Stimulated activated naive CD8-positive, alpha-beta T cell treated with anti-CD3 and anti-CD28 coated beads, Interleukin-15, Interleukin-2, amounts not matched to agents 100 U/mL and 50 U/mL, for 24 hours (primary cell): ENCODE results near the gene PNCK.
"Not testable (repeated sequence)": the region's sequence is repeated elsewhere in the genome, so short reads cannot be mapped to it uniquely, and the experiment has no call there.

Experiments
- ATAC-seq: fragments of 150-1000 bp; cut with Tn5 transposase; one replicate; pipeline ENCODE4 v1.10.0; 2021
- DNase-seq: peaks from one replicate; pipeline ENCODE4 v3.0.0; 2021

The PNCK gene

GRCh38 chrX:153699210-153699783 is 25.7 kb upstream of the PNCK start:
- not testable (repeated sequence) for DNase-seq, ATAC-seq

- no peak for ATAC-seq
- no peak for DNase-seq
Measured at GRCh38 chrX:153697924-153698865, 24.6 kb upstream of the PNCK start.

DNA sequence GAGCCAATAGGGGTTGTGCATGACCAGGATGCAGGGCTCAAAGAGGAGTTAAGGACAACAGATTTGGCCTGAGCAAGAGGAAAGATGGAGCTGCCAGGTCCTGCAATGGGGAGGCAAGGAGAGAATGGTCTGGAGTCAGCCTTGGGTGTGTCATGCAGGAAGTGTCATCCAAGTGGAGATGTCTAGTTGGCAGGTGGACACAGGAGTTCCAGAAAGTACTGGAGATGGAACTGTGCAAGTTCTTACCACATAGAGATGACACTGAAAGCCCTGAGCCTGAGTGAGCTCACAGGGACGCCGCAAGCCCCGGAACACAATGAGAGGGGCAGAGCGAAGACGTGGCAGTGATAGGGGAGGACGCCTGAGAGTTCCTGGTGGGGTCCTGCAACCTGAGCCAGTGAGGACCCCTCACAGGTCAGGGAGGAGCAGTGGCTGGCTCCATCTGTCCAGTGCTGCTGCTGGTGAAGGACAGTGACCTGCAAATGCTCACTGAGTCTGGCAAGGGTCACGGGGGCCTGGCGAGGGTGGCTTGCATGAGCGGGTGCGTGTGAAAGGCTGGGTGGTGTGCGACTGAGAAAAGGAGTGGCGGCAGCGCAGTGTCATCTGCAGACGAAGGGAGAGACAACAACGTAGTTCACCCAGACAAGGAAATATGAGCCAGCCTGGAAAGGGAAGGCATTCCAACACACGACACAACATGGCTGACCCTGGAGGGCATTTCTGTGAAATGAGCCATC is 23.5 kb upstream of the PNCK start:
- DNase-seq, ATAC-seq: not testable (repeated sequence)

DNA sequence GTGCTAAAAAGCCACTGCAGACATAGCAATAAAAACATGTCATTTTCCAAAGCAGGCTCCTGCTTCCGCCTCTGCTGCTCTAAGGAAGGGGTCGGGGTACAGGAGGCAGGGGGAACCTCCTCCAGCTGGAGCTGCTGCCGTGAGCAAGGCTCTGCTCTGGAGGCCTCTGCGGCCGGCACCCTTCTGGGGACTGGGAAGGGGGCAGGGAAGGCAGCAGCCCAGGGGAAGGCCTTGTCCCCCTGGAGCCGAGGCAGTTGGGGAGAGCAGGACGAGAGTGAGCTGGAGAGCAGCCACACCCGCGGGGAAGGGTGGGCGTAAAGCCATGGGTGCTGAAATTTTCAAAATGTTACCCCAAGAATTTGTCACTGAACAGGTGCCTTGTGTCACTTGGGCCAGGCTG is 22.9 kb upstream of the PNCK start:
- ATAC-seq, DNase-seq: not testable (repeated sequence)

GRCh38 chrX:153696100-153696499 is 22.5 kb upstream of the PNCK start:
- DNase-seq: no peak
- ATAC-seq: no peak

- ATAC-seq (no peak), DNase-seq (no peak)
Measured at GRCh38 chrX:153694687-153695270, 21.2 kb upstream of the PNCK start.

DNA sequence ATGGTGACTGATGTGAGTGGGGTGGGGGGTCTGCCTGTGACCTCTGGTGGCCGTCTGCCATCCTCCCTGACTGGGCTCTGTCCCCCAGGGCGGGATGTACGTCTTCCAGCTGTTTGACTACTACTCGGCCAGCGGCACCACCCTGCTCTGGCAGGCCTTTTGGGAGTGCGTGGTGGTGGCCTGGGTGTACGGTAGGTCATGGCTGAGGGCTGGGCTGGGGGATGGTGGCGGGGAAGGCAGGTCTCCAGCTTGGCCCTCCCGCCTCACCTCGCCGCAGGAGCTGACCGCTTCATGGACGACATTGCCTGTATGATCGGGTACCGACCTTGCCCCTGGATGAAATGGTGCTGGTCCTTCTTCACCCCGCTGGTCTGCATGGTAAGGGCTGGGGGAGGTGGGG is 20.6 kb upstream of the PNCK start:
- ATAC-seq, DNase-seq: not testable (repeated sequence)

DNA sequence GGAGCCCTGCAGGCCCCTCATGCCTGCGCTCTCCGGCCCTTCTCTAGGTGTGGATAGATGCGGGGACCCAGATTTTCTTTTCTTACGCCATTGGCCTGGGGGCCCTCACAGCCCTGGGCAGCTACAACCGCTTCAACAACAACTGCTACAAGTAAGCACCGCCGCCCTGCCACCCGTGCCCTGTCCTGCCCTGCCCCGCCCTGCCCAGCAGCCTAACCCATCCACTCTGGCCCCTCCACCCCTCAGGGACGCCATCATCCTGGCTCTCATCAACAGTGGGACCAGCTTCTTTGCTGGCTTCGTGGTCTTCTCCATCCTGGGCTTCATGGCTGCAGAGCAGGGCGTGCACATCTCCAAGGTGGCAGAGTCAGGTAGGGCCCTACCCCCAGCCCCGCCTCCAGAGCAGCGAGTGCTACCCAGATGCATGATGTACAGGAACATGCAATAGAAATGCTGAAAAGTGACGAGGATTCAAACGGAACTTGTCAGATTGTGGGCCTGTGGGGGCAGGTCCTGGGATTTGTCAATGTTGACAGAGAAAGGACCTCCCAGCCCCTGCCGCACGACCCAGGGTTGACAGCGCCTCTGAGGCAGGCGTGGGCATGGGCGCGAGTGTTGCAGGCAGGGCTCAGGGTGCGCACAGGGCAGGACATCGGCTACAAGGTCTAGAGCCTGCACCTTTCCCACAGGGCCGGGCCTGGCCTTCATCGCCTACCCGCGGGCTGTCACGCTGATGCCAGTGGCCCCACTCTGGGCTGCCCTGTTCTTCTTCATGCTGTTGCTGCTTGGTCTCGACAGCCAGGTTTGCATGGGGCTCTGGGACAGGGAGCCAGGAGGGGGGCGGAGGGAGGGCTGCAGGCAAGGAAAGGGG is 19.8 kb upstream of the PNCK start:
- DNase-seq (no peak), ATAC-seq (no peak)

DNA sequence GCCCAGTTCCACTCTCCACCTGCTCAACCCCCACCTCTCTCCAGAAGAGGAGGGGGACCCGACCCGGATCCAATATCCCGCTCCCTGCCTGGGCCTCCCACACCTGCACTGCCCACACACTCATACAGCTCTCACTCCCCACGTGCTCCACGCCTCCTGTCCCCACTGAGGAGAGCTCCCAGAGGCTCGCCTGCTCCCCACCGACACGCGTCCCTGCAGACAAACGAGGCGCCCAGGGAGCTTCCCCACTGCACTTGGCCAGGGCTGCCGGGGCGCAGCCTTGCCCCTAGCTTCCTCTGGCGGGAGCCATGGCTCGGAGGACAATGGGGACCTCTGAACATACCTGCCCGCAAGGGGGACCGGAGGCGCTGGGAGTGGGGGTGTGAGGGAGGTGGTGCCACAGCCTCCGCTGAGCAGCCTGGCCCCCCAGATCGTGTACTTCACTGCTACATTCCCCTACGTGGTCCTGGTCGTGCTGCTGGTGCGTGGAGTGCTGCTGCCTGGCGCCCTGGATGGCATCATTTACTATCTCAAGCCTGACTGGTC is 19.1 kb upstream of the PNCK start:
- DNase-seq (no peak), ATAC-seq (no peak)

DNA sequence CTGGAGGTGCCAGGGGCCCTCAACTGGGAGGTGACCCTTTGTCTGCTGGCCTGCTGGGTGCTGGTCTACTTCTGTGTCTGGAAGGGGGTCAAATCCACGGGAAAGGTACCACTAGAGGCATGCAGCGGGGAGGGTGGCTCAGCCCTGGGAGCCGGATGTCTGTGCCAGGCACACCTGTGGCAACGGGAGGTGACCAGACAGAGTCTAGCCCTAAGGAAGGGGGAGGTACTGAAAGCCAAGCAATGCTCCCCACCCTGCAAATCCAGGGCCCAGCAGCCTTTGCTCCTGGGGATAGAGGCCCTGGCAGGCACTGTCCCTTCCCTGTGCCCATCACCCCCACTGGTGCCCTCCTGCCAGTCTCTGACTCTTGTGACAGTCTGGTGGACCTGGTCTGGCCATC is 18.4 kb upstream of the PNCK start:
- DNase-seq: no peak
- ATAC-seq: no peak

DNA sequence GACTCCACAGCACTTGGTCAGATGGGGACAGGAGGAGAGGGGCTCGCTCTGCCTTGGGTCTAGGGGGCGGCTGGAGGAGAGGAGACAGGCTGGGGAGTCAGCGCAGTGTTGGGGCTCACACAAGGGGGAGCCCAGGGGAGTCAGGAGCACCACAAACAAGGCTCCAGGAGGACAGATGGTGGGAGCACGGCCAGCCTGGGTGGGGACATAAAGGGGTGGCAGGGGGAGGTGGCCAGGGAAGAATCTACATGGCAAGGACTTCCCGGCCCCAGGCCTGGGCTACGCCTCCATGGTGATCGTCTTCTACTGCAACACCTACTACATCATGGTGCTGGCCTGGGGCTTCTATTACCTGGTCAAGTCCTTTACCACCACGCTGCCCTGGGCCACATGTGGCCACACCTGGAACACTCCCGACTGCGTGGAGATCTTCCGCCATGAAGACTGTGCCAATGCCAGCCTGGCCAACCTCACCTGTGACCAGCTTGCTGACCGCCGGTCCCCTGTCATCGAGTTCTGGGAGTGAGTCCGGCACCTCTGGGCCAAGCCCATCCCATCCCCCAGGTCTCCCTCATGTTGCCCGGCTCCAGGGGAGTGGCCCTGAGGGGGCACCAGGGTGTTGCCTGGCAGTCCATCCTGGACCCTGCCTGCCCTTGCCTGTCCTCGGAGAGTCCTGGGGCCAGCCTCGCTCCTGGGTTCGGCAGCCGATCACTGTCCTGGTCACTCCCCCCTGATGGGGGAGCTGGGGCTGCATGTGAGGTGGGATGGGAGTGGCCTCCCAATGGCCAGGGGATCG is 17.6 kb upstream of the PNCK start:
- not testable (repeated sequence) for DNase-seq, ATAC-seq

DNA sequence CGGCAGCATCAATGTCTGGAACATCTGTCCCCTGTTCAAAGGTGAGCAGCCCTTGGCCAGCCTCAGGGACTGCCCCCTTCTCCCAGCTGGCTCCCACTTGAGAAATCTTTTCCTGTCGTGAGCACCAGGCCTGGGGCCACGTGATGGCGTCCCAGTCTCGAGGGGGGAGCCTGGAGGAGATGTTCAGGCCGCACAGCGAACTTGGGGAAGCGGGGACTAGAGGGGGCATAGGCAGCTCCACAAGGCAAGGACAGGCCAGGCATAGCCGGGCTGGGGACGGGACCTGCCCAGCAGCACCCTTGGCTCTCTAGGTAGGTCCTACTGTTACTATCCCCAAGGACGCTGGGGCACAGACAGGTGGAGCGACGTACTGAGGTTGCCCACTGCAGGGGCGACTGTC is 16.9 kb upstream of the PNCK start:
- DNase-seq: no peak
- ATAC-seq: no peak

DNA sequence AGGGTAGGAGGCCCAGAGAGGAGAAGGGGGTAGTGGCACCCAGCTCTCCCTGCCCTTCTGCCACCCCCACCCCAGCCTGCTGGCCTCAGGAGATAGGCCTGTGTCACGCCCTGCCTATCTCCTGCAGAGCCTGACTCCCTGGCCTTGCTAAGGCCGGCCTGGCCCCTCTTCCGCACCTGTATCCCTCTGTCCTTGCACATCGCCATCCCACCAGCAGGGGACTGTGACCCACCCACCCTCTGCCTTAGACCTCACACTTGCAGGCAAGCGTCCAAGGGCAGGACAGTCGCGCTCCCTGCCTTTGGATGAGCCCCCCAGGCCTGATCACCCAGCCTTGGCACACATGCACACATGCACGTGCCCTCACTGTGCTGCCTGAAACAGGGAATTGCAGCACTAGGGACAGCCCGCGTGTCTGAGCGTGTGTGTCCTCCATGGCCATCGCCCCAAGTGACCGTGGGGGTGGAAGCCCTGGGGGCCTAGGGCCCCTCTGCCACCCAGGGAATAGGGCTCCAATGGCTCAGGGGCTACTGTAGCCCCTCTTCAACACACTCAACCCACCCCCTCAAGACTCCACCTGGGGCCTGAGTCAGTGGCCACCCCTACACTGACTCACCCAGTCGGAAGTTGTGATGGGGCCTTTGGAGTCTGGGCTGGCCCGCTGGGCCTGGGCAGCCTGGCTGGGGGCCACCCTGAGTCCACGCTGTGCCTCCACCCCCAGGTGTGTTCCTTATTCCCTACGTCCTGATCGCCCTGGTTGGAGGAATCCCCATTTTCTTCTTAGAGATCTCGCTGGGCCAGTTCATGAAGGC is 16.2 kb upstream of the PNCK start:
- no peak for DNase-seq

DNA sequence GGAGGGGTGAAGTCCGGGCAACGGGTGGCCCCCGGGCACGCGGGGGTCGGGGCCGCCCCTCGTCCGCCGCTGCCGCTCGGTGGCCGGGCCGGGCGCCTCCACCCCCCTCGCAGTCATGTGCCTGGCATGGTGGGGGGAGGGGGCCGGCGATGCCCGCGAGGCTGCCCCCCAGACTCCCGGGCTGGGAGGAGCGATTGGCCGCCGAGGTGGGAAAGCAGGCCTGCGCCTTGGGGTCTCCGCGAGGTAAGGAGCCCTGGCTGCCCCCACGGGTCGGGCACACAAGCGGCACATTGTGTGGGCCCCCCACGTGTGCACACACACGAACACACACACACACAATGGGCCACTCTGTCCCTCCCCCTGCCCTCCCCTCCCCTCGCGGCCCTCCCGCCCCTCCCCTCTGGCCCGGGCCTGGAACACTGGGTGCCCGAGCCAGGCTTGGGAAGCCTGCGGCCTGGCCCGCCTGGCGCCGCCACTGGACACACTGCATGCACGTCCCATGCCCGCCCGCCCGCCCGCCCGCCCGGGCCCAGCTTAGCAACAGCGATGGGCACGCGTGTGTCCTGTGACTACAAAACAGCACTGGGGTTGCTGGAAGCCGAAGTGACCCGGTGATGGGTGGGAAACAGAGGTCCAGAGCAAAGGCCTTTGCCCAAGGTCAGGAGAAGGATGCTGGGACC is 15.4 kb upstream of the PNCK start:
- no peak for ATAC-seq
- DNase-seq: no peak

More for the DNA sequence above, 16.2 kb upstream of the PNCK start:
- no peak for ATAC-seq

DNA sequence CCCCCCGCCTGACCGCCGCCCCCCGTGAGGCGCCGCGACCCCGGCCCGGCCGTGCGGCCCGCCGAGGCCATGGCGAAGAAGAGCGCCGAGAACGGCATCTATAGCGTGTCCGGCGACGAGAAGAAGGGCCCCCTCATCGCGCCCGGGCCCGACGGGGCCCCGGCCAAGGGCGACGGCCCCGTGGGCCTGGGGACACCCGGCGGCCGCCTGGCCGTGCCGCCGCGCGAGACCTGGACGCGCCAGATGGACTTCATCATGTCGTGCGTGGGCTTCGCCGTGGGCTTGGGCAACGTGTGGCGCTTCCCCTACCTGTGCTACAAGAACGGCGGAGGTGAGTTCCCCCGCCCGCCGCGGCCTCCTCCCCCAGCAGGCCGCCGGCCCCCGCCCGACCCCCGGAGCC is 14.9 kb upstream of the PNCK start:
- DNase-seq (no peak), ATAC-seq (no peak)

- DNase-seq (no peak), ATAC-seq (no peak)
Measured at GRCh38 chrX:153688071-153688470, 14.5 kb upstream of the PNCK start.

DNA sequence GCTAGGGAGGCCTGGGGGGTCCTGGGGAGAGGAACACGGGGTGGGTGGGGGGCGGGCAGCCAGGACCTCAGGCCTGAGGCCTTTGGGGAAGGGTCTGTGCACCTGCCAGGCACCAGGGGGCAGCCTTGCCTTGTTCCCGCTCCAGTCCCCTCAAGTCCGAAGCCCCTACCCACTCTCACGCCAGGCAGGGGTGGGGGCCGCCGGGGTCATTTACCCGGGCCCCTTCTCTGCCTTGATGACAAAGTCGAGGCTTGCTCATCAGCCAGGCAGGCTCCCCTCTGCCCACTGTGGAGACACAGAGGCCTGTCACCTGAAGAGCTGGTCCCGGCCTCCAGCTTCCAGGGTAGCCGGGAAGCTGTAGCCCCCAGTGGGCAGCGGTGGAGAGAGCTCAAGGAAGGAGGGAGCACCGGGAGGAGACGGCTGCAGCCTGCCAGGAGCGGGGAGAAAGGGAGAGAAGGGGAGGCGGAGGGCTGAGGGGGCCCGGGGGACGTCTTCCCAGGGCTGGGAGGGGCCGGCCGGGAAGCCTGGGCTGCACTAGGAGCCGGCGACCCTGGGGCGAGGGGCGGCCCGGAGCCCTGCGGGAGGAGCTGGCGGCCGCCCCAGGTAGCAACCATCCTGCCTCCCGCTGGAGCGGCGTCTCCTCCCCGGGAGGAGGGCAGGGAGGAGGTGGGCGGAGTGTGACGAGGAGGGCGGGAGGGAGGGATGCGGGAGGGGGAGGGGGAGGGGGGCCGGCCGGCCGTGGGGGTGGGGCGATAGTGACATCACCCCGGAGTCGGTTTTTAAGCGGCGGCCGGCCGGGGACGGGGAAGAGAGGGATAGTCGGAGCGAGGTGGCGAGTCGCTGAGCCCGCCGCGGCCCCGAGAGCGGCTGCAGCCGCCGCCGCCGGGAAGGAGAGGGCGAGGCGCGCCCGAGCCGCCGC is 13.8 kb upstream of the PNCK start, which contains the start of gene SLC6A8:
TSS of gene SLC6A8 (plus strand) at position 806 of the 919 bp plus-strand sequence. CDS start 649 bp downstream, outside the sequence.
- DNase-seq (peak; percentile 53), ATAC-seq (no peak)

DNA sequence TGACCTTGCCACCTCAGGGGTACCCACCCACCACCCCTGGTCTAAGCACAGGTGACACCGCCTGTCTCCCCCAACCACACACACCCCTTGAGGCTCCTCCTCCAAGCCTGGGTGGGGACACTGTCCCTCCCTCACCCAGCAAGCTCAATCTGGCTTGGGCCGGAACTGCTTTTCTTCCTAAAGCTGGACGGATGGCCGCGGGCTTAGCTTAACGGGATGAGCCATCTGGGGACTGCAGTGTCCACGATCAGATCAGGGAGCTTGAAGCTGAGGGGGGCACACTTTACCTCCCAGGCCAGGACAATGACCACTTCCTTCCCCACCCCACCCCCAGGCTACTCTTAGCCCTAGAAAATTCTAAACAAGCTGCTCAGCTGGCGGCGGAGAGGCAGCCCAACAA is 13.1 kb upstream of the PNCK start:
- ATAC-seq: no peak
- no peak for DNase-seq
